SK-N-SH (cell line): ENCODE measurements around the gene JMJD7. TPM values are rescaled to one million over a fixed set of nuclear protein-coding genes. Genes with fewer than 3 reads are reported as not detected.

Experiments used
- CTCF ChIA-PET: fragments of 300-600, 350-600 bp; formaldehyde crosslinking; extraction: SDS; loops from one replicate; lab custom pipeline; 2021; lab: Yijun Ruan, JAX
- POLR2A ChIA-PET: fragments of 350-600 bp; sonication (Branson Sonifier 250); formaldehyde crosslinking; extraction: SDS; loops from one replicate; lab custom pipeline; 2020; ENCODE audit warnings: antibody characterized with exemption, inconsistent platforms; lab: Yijun Ruan, JAX
- DNase-seq: peaks from one replicate; pipeline ENCODE4 v3.0.0; 2012
- H2AFZ ChIP-seq: fragments of 200-600 bp; sonication (generic); 2 replicates; pipeline ENCODE4 v1.8.1; 2016; ENCODE audit warnings: antibody characterized with exemption, mild to moderate bottlenecking, low read depth
- H3F3A ChIP-seq: fragments of 200-600 bp; sonication (generic); replicated peaks from 2 replicates; pipeline ENCODE3; 2016; ENCODE audit warnings: antibody characterized with exemption, mild to moderate bottlenecking; ENCODE audit not compliant: insufficient read depth
- H3K27ac ChIP-seq, 2 experiments: fragments of 200-500 bp in 1 of 2; fragments of 200-600 bp in 1 of 2; sonication (Bioruptor generic) in 1 of 2; sonication (generic), shearing (Covaris generic) in 1 of 2; 2 replicates each; pipeline versions ENCODE4 v1.5.1 to v1.6.1; 2014 to 2016; ENCODE audit warnings: low read depth in 2 of 2, inconsistent platforms in 1 of 2, low read length in 1 of 2, mild to moderate bottlenecking in 1 of 2, mixed read lengths in 1 of 2
- H3K27me3 ChIP-seq: fragments of 200-600 bp; sonication (generic), shearing (Covaris generic); 2 replicates; pipeline ENCODE4 v1.6.1; 2016; ENCODE audit warnings: mixed run types; ENCODE audit not compliant: insufficient read depth
- H3K36me3 ChIP-seq, 2 experiments: fragments of 200-500 bp in 1 of 2; fragments of 200-600 bp in 1 of 2; sonication (Bioruptor generic) in 1 of 2; sonication (generic) in 1 of 2; replicated peaks in 1 of 2; 2 replicates each; pipeline versions ENCODE3 to v1.5.1; 2014 to 2016; ENCODE audit warnings: low read length in 1 of 2, mild to moderate bottlenecking in 1 of 2; ENCODE audit not compliant: insufficient read depth in 2 of 2, control insufficient read depth in 1 of 2
- H3K4me1 ChIP-seq, 2 experiments: fragments of 200-500 bp in 1 of 2; fragments of 200-600 bp in 1 of 2; sonication (Bioruptor generic) in 1 of 2; sonication (generic), shearing (Covaris generic) in 1 of 2; 2 replicates each; pipeline versions ENCODE4 v1.5.1 to v1.6.1; 2014 to 2016; ENCODE audit warnings: low read depth in 1 of 2, low read length in 1 of 2, mixed run types in 1 of 2; ENCODE audit not compliant: insufficient read depth in 2 of 2, control insufficient read depth in 1 of 2
- H3K4me2 ChIP-seq: fragments of 200-600 bp; sonication (generic), shearing (Covaris generic); 2 replicates; pipeline ENCODE4 v1.6.1; 2017; ENCODE audit warnings: mixed run types
- H3K4me3 ChIP-seq, 2 experiments: fragments of 200-500 bp in 1 of 2; fragments of 200-600 bp in 1 of 2; sonication (Bioruptor generic) in 1 of 2; sonication (generic), shearing (Covaris generic) in 1 of 2; 2 replicates each; pipeline versions ENCODE4 v1.5.1 to v1.8.1; 2014 to 2016; ENCODE audit warnings: low read depth in 2 of 2, inconsistent platforms in 1 of 2, low read length in 1 of 2, mild to moderate bottlenecking in 1 of 2, mixed read lengths in 1 of 2, moderate library complexity in 1 of 2
- H3K79me2 ChIP-seq: fragments of 200-600 bp; sonication (generic); 2 replicates; pipeline ENCODE4 v1.8.1; 2017; ENCODE audit warnings: mild to moderate bottlenecking; ENCODE audit not compliant: insufficient read depth
- H3K9ac ChIP-seq: fragments of 200-600 bp; sonication (generic); 2 replicates; pipeline ENCODE4 v1.6.1; 2017; ENCODE audit warnings: mixed run types
- H3K9me2 ChIP-seq: fragments of 200-600 bp; sonication (generic); 2 replicates; pipeline ENCODE4 v1.6.1; 2017; ENCODE audit warnings: mixed run types
- H3K9me3 ChIP-seq: fragments of 200-600 bp; sonication (generic); 2 replicates; pipeline ENCODE4 v1.6.1; 2017; ENCODE audit warnings: mixed run types, mild to moderate bottlenecking, moderate library complexity
- H4K20me1 ChIP-seq: fragments of 200-600 bp; sonication (generic); 2 replicates; pipeline ENCODE4 v1.6.1; 2017; ENCODE audit warnings: mild to moderate bottlenecking, mixed run types; ENCODE audit not compliant: insufficient read depth
- CHD2 ChIP-seq: fragments of 150-350 bp; IDR thresholded peaks from 2 replicates; pipeline ENCODE4 v1.6.1; 2018; ENCODE audit warnings: low read length; ENCODE audit not compliant: partially characterized antibody
- CTCF ChIP-seq: fragments of 200-600 bp; sonication (generic); IDR thresholded peaks from 2 replicates; pipeline ENCODE4 v1.6.1; 2017; ENCODE audit warnings: antibody characterized with exemption, mild to moderate bottlenecking, moderate library complexity
- FOSL2 ChIP-seq: IDR thresholded peaks from 2 replicates; pipeline ENCODE4 v1.4.0; 2012; ENCODE audit warnings: low read depth, mild to moderate bottlenecking, moderate library complexity, borderline replicate concordance
- FOXJ3 ChIP-seq: sonication (generic); formaldehyde crosslinking; IDR thresholded peaks from 2 replicates; pipeline ENCODE4 v1.5.1; 2020; ENCODE audit warnings: mild to moderate bottlenecking, missing genetic modification reagents
- FOXM1 ChIP-seq: IDR thresholded peaks from 2 replicates; pipeline ENCODE4 v1.4.0; 2012; ENCODE audit warnings: low read depth, mild to moderate bottlenecking
- GABPA ChIP-seq: IDR thresholded peaks from 2 replicates; pipeline ENCODE4 v1.4.0; 2012; ENCODE audit warnings: low read depth, mild to moderate bottlenecking
- NFIC ChIP-seq: IDR thresholded peaks from 2 replicates; pipeline ENCODE4 v1.4.0; 2012; ENCODE audit warnings: borderline replicate concordance
- REST ChIP-seq: IDR thresholded peaks from 2 replicates; pipeline ENCODE4 v1.6.1; 2012; ENCODE audit warnings: mild to moderate bottlenecking, low read depth, low read length, moderate library complexity
- SMC3 ChIP-seq: IDR thresholded peaks from 2 replicates; pipeline ENCODE4 v1.6.1; 2012; ENCODE audit warnings: low read depth, low read length, improper control_type of control experiment
- TAF1 ChIP-seq: IDR thresholded peaks from 2 replicates; pipeline ENCODE4 v1.6.1; 2012; ENCODE audit warnings: low read depth, mild to moderate bottlenecking, low read length, moderate library complexity, borderline replicate concordance
- TCF12 ChIP-seq: IDR thresholded peaks from 2 replicates; pipeline ENCODE4 v1.4.0; 2012
- USF2 ChIP-seq: fragments of 150-350 bp; IDR thresholded peaks from 2 replicates; pipeline ENCODE4 v1.6.1; 2017; ENCODE audit warnings: antibody characterized with exemption, low read length, low read depth, borderline replicate concordance
- WGBS: methylation state at CpG from one replicate; pipeline ENCODE4 v1.1.6; 2017; ENCODE audit warnings: low lambda C conversion rate; 5-methylcytosine and 5-hydroxymethylcytosine counted together
- polyA plus RNA-seq, 3 experiments: library from polyadenylated mRNA; depleted of rRNA; stranded (reverse); fragments of >200 nt; gene quantifications; 2 replicates each; pipeline ENCODE4 v1.2.3, GENCODE V29; 2012

Gene JMJD7
- polyA plus RNA-seq, 1 of the 3 experiments (the other 2 are of a cell fraction) = 6.5 TPM

GRCh38 chr15:41814534-41814933, 13.4 kb upstream of the JMJD7 start:
- TF ChIP-seq CTCF (no peak), TCF12 (no peak), FOSL2 (no peak), FOXJ3 (no peak), GABPA (no peak)
- TF ChIP-seq, all 33 proteins: peak for 0
- 95% methylated on average over 5 of the region's 5 CpGs for WGBS
- H3K9me3 ChIP-seq = no peaks in the 10 kb centered on the region

GRCh38 chr15:41816788-41817187, 11.1 kb upstream of the JMJD7 start:
- Histone ChIP-seq H3F3A (no peaks in the 10 kb centered on the region), H3K4me1 (no peaks in the 10 kb centered on the region), H3K36me3 (peaks cover 0 to 71% of the 10 kb centered on the region in 2 experiments), H3K27ac (no peak overlapping the region), H3K9me2 (no peaks in the 10 kb centered on the region), H2AFZ (no peak overlapping the region), H4K20me1 (no peaks in the 10 kb centered on the region), H3K9ac (no peak overlapping the region), H3K9me3 (no peaks in the 10 kb centered on the region), H3K27me3 (no peaks in the 10 kb centered on the region), H3K4me2 (no peak overlapping the region), H3K79me2 (no peaks in the 10 kb centered on the region), H3K4me3 (no peak overlapping the region)
- no peak for DNase-seq
- TF ChIP-seq CTCF = no peak
- no peak for TF ChIP-seq FOXM1
- TF ChIP-seq TAF1 = no peak
- TF ChIP-seq SMC3 = no peak
- TF ChIP-seq NFIC = no peak
- no peak for TF ChIP-seq REST
- TF ChIP-seq USF2 = no peak
- TF ChIP-seq CHD2 = no peak
- WGBS = 97% methylated on average over 9 of the region's 9 CpGs
- ChIA-PET CTCF (interaction anchor here (1.7 to 4.3 kb wide), 2 partner anchors 88 to 213 kb away, joined by 5 to 17 read pairs; no protein-coding TSS in a partner anchor), POLR2A (no interaction called here)

More at GRCh38 chr15:41814534-41814933, 13.4 kb upstream of the JMJD7 start:
- DNase-seq = no peak
- no peaks in the 10 kb centered on the region for H3K9me2 ChIP-seq
- ChIA-PET CTCF (no interaction called here), POLR2A (no interaction called here)
- H3K27ac ChIP-seq = no peak overlapping the region
- H3K9ac ChIP-seq = no peak overlapping the region
- no peaks in the 10 kb centered on the region for H3K4me1 ChIP-seq
- H4K20me1 ChIP-seq = no peaks in the 10 kb centered on the region
- peaks cover 0 to 54% of the 10 kb centered on the region in 2 experiments for H3K36me3 ChIP-seq
- no peaks in the 10 kb centered on the region for H3F3A ChIP-seq
- H3K27me3 ChIP-seq = no peaks in the 10 kb centered on the region
- no peaks in the 10 kb centered on the region for H3K79me2 ChIP-seq
- H2AFZ ChIP-seq = no peak overlapping the region
- H3K4me3 ChIP-seq = no peak overlapping the region
- H3K4me2 ChIP-seq = no peak overlapping the region
